A673 (cell line): Measurements from ENCODE around the gene TBPL1. TPM values are rescaled to one million over a fixed set of nuclear protein-coding genes. Genes with fewer than 3 reads are reported as not detected.
A peak's percentile ranks its signal among the peaks of the same experiment; 100 is the strongest.

ENCODE experiments used
- Bru-seq: library from RNA; stranded (reverse); fragments of 400-500 nt; gene quantifications from one replicate; lab custom pipeline; 2021; lab: Mats Ljungman, UMichigan
- BruChase-seq, 2 experiments: library from RNA; stranded (reverse); fragments of 400-500 nt; gene quantifications; one replicate each; lab custom pipeline; 2021; lab: Mats Ljungman, UMichigan
- BruUV-seq: library from RNA; stranded (reverse); fragments of 400-500 nt; replicated peaks from 2 replicates; lab custom pipeline; 2021; lab: Mats Ljungman, UMichigan
- CTCF ChIA-PET: fragments of 300-600 bp; sonication (Branson Sonifier 250); formaldehyde crosslinking; loops from one replicate; lab custom pipeline; 2022; ENCODE audit warnings: antibody characterized with exemption; lab: Charles Lee
- POLR2A ChIA-PET: fragments of 300-600 bp; sonication (Branson Sonifier 250); formaldehyde crosslinking; loops from one replicate; lab custom pipeline; 2022; ENCODE audit warnings: antibody characterized with exemption; ENCODE audit not compliant: low non-redundant PET; lab: Charles Lee
- DNase-seq: peaks from one replicate; pipeline ENCODE4 v3.0.0-alpha.2; 2015; ENCODE audit warnings: low spot score
- H3K27ac ChIP-seq: fragments of 200-600 bp; sonication (generic); 2 replicates; pipeline ENCODE4 v1.5.1; 2016; ENCODE audit warnings: mixed run types, low read depth, mild to moderate bottlenecking, mixed read lengths, antibody characterized with exemption, low read length; ENCODE audit not compliant: poor library complexity, severe bottlenecking
- H3K27me3 ChIP-seq: fragments of 200-600 bp; sonication (generic); replicated peaks from 2 replicates; pipeline ENCODE4 v1.6.1; 2017; ENCODE audit warnings: mixed run types, low read depth, mild to moderate bottlenecking, mixed read lengths, antibody characterized with exemption, low read length; ENCODE audit not compliant: insufficient read depth, poor library complexity
- H3K36me3 ChIP-seq: fragments of 200-600 bp; sonication (generic); 2 replicates; pipeline ENCODE4 v1.6.1; 2016; ENCODE audit warnings: mixed run types, mild to moderate bottlenecking, mixed read lengths, antibody characterized with exemption, low read length; ENCODE audit not compliant: insufficient read depth, poor library complexity, severe bottlenecking
- H3K4me1 ChIP-seq: fragments of 200-600 bp; sonication (generic); 2 replicates; pipeline ENCODE4 v1.6.1; 2017; ENCODE audit warnings: mixed run types, mild to moderate bottlenecking, mixed read lengths, antibody characterized with exemption, low read length; ENCODE audit not compliant: insufficient read depth, poor library complexity, severe bottlenecking
- H3K4me3 ChIP-seq: fragments of 200-600 bp; sonication (generic); 2 replicates; pipeline ENCODE4 v1.5.1; 2016; ENCODE audit warnings: low read depth, mixed run types, mild to moderate bottlenecking, mixed read lengths, low read length; ENCODE audit not compliant: poor library complexity, severe bottlenecking
- H3K9me3 ChIP-seq: fragments of 200-600 bp; sonication (generic); 2 replicates; pipeline ENCODE4 v1.6.1; 2016; ENCODE audit warnings: mixed run types, low read depth, mild to moderate bottlenecking, mixed read lengths, antibody characterized with exemption, low read length; ENCODE audit not compliant: poor library complexity, severe bottlenecking
- EZH2 ChIP-seq: fragments of 200-600 bp; sonication (generic); IDR thresholded peaks from 2 replicates; pipeline ENCODE4 v1.6.1; 2017; ENCODE audit warnings: borderline replicate concordance, low read depth, mild to moderate bottlenecking, mixed read lengths, antibody characterized with exemption, low read length; ENCODE audit not compliant: poor library complexity, severe bottlenecking
- intact Hi-C: fragments of 100-400 bp; cut with micrococcal nuclease; formaldehyde crosslinking; loops from one replicate; pipeline ENCODE4 v1.10.0; 2022; ENCODE audit not compliant: unreplicated experiment
- long read RNA-seq: library from polyadenylated mRNA; stranded (forward); transcript quantifications from one replicate; pipeline ENCODE4 v2.0.0, GENCODE V29; 2022
- total RNA-seq: library from RNA; stranded (reverse); gene quantifications from 2 replicates; pipeline ENCODE4 v1.2.3, GENCODE V29; 2021
- TF ChIP-seq, protein P1 (sequence below): fragments of 300-800, 200-600 bp; sonication (generic); conservative IDR thresholded peaks from 2 replicates; pipeline ENCODE4 v1.5.1; 2017; ENCODE audit warnings: low read depth, mild to moderate bottlenecking, antibody characterized with exemption, low read length, moderate library complexity, mixed read lengths

Gene TBPL1
- total RNA-seq (35.3 and 46.3 TPM in 2 replicates), Bru-seq, nascent RNA (percentile 85 among the genes with signal in this experiment), BruChase-seq, experiment 1, labeled RNA remaining after a 2-hour chase (percentile 80 among the genes with signal in this experiment), BruChase-seq, experiment 2, labeled RNA remaining after a 6-hour chase (percentile 65 among the genes with signal in this experiment)
- long read RNA-seq, full-length matches to known transcripts: 75 of 83 reads
- long read RNA-seq, partial matches to known transcripts: 2 of 83 reads
- long read RNA-seq, other reads (novel, unspliced or antisense): 6 of 83 reads

DNA sequence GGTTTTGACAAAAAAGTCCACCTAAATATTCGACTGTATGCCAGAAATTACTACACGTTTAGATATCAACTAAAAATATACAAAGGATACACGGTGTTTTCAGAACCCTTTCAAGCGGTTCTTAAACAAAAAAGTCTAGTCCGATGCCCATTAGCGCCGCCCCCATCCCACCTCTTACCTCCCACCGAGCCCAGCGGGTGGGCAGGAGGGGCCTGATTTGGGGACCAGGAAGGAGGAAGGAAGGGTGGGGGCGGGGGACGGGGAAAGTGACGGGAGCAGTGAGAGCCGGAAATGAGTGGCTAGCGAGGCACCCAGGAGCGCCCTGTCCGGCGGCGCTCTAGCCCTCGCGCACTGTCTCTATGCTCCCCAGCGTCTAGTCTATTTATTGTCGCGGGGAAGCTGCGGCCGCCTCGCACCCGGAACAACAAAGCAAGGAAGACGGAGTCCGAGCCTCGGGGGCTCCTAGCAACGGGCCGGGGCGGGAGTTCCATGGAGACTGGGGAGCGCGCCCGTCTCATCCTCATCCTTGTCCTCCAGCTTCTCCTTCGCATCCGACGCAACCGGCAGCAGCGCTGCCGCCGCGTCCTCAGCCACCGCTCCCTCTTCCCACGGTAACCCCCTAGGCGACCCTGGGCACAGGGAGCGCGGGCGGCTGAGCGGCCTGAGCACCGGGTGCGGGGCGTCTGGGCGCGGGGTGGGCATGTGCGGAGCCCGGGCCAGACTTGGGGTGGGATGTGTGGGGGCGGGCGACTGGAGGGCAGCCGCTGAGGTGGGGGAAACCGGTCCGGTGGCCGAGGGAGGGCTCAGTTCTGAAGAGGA is at the start of gene TBPL1:
TBPL1 (plus strand) TSS at position 410 of the 819 bp plus-strand sequence. CDS start 26,902 bp downstream, outside the sequence.
- Histone ChIP-seq H3K27ac (peak within 1 kb of the TSS; percentile 64), H3K27me3 (peaks cover 5% of the 10 kb centered on the region), H3K36me3 (no peaks in the 10 kb centered on the region), H3K4me3 (peak within 1 kb of the TSS; percentile 93), H3K9me3 (no peaks in the 10 kb centered on the region), H3K4me1 (peaks cover 15% of the 10 kb centered on the region)
- no peak for TF ChIP-seq EZH2
- TF ChIP-seq, protein P1, sequence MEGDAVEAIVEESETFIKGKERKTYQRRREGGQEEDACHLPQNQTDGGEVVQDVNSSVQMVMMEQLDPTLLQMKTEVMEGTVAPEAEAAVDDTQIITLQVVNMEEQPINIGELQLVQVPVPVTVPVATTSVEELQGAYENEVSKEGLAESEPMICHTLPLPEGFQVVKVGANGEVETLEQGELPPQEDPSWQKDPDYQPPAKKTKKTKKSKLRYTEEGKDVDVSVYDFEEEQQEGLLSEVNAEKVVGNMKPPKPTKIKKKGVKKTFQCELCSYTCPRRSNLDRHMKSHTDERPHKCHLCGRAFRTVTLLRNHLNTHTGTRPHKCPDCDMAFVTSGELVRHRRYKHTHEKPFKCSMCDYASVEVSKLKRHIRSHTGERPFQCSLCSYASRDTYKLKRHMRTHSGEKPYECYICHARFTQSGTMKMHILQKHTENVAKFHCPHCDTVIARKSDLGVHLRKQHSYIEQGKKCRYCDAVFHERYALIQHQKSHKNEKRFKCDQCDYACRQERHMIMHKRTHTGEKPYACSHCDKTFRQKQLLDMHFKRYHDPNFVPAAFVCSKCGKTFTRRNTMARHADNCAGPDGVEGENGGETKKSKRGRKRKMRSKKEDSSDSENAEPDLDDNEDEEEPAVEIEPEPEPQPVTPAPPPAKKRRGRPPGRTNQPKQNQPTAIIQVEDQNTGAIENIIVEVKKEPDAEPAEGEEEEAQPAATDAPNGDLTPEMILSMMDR: no peak
- CTCF ChIA-PET: interaction anchor here (1.3 kb wide), 1 partner anchor 111 kb away, joined by 3 read pairs; no protein-coding TSS in a partner anchor
- POLR2A ChIA-PET: no interaction called here
- peak; percentile 98 for DNase-seq
- no TSS peak for BruUV-seq
- intact Hi-C loops: no loop called here

- Histone ChIP-seq H3K4me3 (no peak overlapping the region), H3K36me3 (no peaks in the 10 kb centered on the region), H3K27me3 (peaks cover 96% of the 10 kb centered on the region), H3K4me1 (no peaks in the 10 kb centered on the region), H3K9me3 (no peaks in the 10 kb centered on the region), H3K27ac (no peak overlapping the region)
- intact Hi-C loops: no loop called here
- no peak for TF ChIP-seq EZH2
- TF ChIP-seq, protein P1: no peak
- BruUV-seq: no TSS peak
- ChIA-PET POLR2A (no interaction called here), CTCF (no interaction called here)
- DNase-seq: no peak
Measured at GRCh38 chr6:133903855-133904254, 49.2 kb upstream of the TBPL1 start.

DNA sequence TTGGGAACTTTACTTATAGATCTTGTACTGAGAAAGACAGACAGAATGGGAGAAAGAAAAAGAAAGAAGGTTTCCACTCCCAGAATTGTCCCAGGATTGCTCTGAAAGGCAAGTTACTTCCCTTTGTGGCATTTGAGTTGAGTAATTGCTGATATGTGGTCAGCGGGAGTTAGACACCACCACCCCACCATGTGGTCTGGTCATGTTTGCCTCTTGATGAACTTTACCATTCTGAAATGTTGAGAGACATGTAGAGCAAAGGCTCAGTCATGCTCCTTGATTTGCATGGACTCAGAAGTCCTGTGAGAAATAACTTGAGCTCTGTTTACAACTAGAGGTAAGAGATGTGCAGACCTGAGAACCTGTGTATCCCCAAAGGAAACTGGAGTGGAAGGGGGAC is 47.0 kb upstream of the TBPL1 start:
- H3K36me3 ChIP-seq: no peaks in the 10 kb centered on the region
- BruUV-seq: no TSS peak
- POLR2A ChIA-PET: no interaction called here
- peaks cover 96% of the 10 kb centered on the region for H3K27me3 ChIP-seq
- DNase-seq: no peak
- H3K27ac ChIP-seq: no peak overlapping the region
- H3K4me3 ChIP-seq: no peak overlapping the region
- TF ChIP-seq EZH2: no peak
- TF ChIP-seq, protein P1: no peak
- CTCF ChIA-PET: no interaction called here
- H3K4me1 ChIP-seq: no peaks in the 10 kb centered on the region
- H3K9me3 ChIP-seq: no peaks in the 10 kb centered on the region
- intact Hi-C loops: no loop called here
